ENCODE results near the gene TFCP2.

TFCP2 gene

DNA sequence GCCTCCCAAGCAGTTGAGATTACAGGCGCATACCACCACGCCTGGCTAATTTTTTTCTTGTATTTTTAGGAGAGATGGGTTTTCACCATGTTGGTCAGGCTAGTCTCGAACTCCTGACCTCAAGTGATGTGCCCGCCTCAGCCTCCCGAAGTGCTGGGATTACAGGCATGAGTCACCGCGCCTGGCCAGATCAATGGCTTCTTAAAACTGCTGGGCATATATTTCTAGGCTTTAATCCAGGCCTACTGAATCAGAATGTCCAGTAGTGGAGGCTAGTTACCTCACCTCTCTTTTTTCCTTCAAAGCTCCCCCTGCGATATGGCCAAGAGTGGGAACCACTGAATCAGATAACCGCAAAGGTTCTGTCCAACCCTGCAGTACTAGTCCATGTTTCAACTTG is 27.9 kb upstream of the TFCP2 start:
- TF ChIP-seq ZFX (IDR thresholded peaks at IDR 0.05; ENCODE audit: borderline replicate concordance) = no peak
- peak overlapping the region; percentile 21; the same call in 1 of the 2 replicates for H3K27ac ChIP-seq

DNA sequence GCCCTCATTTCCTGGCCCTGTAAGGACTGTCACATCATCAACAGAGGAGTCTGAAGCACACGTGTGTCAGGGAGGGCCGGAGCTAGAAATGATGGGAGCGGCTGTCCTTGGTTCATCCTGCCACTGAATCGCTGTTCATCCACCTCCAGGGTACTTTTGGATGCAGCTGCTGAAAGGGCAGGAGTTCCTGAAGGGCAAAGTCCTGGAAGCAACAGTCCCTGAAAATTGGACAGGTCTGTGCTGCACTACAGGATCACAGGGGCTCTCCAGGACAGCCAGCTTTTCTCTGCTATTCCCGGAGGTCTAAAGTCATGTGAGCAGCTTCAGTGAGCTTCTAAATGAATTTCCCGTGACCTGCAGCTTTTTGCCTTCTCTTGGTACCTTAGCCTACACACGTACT is 27.2 kb upstream of the TFCP2 start:
- peak overlapping the region; percentile 21; the same call in 1 of the 2 replicates for H3K27ac ChIP-seq
- TF ChIP-seq, protein P1, sequence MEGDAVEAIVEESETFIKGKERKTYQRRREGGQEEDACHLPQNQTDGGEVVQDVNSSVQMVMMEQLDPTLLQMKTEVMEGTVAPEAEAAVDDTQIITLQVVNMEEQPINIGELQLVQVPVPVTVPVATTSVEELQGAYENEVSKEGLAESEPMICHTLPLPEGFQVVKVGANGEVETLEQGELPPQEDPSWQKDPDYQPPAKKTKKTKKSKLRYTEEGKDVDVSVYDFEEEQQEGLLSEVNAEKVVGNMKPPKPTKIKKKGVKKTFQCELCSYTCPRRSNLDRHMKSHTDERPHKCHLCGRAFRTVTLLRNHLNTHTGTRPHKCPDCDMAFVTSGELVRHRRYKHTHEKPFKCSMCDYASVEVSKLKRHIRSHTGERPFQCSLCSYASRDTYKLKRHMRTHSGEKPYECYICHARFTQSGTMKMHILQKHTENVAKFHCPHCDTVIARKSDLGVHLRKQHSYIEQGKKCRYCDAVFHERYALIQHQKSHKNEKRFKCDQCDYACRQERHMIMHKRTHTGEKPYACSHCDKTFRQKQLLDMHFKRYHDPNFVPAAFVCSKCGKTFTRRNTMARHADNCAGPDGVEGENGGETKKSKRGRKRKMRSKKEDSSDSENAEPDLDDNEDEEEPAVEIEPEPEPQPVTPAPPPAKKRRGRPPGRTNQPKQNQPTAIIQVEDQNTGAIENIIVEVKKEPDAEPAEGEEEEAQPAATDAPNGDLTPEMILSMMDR (IDR thresholded peaks at IDR 0.05) = no peak
- no peak for TF ChIP-seq ZFX (IDR thresholded peaks at IDR 0.05; ENCODE audit: borderline replicate concordance)

DNA sequence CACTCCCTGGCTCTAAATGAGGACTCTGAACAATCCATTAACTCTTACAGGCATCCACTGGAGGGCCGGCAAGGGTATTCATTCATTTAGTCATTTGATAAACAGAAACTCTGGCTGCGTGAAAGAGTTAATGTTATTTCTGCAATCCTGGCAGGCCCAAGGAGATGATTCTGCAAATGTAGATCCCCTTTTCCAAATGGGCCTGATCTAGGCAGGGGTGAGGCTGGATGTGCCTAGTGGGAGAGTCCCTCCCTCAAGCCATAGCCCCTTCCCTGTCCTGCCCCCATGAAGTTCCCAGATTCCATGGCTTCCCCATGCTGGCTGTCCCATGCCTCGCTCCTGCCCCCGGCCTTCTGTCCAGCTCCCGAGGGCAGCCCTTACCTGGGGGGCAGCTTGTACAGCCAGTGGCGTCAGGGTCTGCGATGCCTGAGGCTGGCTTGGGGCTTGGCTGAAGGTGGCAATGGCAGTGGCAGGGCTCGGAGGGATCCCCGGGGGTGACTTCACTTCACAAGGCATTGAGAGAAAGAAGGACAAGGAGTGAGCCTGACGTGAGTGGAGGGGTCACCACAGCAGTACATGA is 26.5 kb upstream of the TFCP2 start:
- peak overlapping the region; percentile 21 for H3K27ac ChIP-seq
- no peak for TF ChIP-seq ZFX (IDR thresholded peaks at IDR 0.05; ENCODE audit: borderline replicate concordance)
- TF ChIP-seq, protein P1 (IDR thresholded peaks at IDR 0.05) = no peak

DNA sequence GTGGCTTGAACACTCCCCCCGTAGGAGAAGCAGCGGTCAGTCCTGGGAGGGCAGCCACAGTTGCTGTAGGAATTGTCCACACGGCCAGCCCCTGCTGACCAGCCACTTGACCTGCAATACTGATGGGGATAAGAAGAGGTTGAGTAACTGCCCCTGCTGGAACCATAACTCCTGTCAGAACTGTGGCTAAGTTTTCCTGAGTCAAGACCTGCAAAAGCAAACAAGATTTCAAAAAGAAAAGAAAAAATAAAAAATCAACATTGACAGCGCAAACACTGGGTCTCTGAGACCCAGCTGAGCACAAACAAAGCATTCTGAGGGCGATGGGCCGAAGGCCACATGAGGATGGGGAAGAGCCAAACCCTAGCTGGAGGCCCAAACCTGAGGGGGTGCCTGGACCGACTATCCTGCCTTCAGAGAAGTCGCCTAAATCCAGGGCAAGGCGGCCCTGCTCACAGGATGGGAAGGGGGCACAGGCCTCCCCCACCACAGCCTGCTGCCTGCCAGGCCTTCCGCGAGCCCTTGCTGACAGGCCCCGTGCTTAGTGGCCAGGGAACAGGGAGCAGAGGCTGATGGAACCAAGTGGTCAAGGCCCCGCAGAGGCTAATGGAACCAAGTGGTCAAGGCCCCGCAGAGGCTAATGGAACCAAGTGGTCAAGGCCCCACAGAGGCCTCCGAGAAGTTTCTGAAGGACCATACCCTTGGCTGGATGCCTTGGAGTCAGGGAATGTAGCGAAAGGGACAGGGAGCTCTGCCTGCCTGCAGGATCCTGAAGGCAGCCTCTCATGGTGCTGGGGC is 25.8 kb upstream of the TFCP2 start:
- TF ChIP-seq ZFX (IDR thresholded peaks at IDR 0.05; ENCODE audit: borderline replicate concordance) = no peak
- TF ChIP-seq, protein P1 (IDR thresholded peaks at IDR 0.05) = no peak
- H3K27ac ChIP-seq = peak overlapping the region; percentile 13; the same call in 1 of the 2 replicates

DNA sequence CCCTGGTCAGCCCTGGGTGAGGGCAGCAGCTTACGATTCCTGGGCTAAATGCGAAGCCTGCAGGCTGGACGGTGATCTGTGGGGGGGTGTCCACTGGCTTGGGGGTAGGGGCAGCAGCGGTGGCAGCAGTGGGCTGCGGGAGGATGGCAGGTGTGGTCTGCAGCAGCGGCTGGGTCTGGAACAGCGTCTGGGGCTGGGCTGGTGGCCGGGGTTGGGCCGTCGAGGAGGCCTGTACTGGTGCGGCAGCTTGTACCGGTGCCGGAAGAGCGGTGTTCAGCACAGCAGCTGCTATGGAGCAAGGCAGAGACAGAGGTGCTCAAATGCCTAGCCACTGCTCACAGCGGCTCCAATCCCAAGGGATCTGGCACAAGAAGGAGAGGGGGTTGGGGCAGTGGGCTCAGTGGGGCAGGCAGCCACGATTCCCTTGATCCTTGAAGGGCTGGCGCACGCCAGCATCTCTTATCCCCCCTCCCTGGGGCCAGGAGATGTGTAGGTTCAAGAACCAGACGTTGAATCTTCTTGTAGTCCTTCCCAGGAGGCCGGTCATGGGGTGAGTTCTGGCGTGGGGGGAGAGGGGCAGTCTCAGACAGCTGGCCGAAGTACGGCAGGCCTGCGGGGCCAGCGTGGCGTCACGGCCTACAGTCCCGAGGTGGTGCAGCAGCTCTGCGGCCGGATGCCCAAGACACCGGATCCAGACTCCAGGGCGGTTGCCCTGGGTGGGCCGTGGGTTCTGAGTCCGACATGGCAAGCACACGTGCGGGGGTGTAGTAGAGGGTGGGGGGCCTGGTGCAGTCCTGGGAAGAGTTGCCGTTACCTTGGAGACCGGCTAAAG is 25.0 kb upstream of the TFCP2 start:
- TF ChIP-seq, protein P1 (IDR thresholded peaks at IDR 0.05) = no peak
- no peak for TF ChIP-seq ZFX (IDR thresholded peaks at IDR 0.05; ENCODE audit: borderline replicate concordance)
- peak overlapping the region; percentile 13; the same call in 1 of the 2 replicates for H3K27ac ChIP-seq

DNA sequence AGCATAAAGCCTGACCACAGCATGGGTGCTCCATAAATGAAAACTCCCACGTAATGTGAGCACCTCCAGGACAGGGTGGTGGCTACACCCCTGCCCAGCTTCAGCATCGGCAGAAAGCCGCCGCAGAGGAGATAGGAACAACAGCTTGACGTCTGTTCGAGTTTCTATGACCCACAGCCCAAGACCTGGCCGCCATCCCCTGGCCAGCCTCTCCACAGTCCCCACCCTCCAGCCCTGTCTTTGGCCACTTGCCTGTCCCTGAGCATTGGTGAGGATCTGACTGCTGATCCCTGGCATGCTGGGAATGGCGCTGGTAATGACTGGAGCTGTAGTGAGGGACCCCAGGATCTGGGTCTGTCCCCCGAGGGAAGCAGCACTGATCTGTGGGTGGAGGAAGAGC is 23.6 kb upstream of the TFCP2 start:
- H3K27ac ChIP-seq = no peak overlapping the region
- TF ChIP-seq ZFX (IDR thresholded peaks at IDR 0.05; ENCODE audit: borderline replicate concordance) = no peak
- TF ChIP-seq, protein P1 (IDR thresholded peaks at IDR 0.05) = no peak

DNA sequence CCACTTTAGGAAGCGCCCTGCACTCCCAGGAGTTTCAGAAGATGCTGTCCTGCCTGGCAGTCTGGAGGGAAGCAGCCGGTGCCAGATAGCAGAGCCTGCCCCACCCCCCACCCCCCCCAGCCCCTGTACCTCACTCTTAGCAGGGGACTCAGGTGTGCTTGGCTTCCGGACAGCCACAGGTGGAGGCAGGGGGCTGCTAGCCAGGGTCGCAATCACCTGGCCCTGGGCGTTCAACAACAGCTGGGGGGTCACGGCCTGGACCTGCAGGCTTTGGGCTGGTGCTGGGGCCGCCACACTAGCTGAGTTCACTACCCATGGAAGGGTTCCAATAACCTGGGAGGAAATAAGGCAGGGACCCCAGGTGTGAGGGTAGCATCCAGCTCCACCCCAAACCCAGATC is 22.9 kb upstream of the TFCP2 start:
- TF ChIP-seq ZFX (IDR thresholded peaks at IDR 0.05; ENCODE audit: borderline replicate concordance) = no peak
- TF ChIP-seq, protein P1 (IDR thresholded peaks at IDR 0.05) = no peak
- H3K27ac ChIP-seq = no peak overlapping the region
